GM18507 (cell line): Measurements from ENCODE around the gene ADARB1.

Experiments used
- DNase-seq: peaks from one replicate; pipeline ENCODE4 v3.0.0; 2011; ENCODE audit warnings: low read depth; ENCODE audit not compliant: insufficient read length; ENCODE audit errors: extremely low spot score
- FAIRE-seq: peaks from 2 replicates; lab custom pipeline; 2011; peaks lifted over from hg19 to GRCh38; lab: Jason Lieb, UNC

Gene ADARB1

DNA sequence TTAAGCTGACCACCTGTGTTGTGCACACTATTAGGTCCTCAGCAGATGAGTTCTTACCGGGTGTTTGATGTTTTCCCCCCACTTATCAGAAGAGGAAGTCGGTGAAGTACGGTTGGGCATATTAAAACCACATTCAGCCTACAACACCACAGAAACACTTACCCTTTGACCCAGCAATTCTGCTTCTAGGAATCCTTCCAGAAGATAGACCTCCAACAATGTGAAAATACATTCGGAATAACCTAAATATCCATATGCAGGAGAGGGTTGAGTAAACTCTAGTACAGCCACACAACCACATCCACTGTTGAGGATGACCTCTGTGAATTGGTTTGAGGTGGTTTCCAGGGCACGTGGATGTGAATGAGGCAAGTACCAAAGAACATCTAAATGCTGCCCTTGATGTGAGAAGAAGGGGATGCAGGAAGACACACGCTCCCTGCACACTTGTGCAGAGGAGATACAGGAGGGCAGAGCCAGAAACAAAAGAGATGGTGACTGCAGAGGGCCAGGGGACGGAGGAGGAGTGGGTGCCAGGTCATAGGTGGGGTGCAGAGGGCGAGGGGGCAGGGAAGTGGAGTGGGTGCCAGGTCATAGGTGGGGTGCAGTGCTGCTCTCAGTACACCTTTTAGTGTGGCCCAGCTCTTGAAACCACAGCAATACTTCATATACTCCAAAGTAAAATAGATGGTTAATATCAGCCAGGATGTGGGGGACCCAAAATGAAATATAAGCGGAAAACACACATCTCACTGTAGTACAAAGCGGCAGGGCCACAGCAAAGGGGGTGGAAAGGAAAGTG is 12.8 kb downstream of the ADARB1 start:
- DNase-seq (no peak), FAIRE-seq (no peak)

DNA sequence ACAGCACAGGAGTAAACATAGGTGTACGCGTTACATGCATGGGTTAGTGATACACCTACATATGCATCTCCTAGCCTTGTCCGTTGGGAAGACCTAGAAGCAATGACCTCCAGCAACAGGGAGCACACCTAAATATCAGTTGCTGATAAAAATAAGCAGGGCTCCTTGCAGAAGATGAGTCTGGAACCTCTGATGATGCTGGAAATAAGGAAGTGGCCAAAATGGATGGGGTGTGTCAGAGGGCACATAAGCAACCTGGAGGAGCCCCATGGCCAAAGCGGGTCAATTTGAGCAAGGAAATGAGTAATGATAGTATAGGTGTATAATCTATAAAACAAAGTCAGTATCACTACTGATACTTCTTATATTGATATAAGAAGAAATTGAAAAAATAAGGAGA is 13.7 kb downstream of the ADARB1 start:
- DNase-seq = no peak
- FAIRE-seq = no peak

DNA sequence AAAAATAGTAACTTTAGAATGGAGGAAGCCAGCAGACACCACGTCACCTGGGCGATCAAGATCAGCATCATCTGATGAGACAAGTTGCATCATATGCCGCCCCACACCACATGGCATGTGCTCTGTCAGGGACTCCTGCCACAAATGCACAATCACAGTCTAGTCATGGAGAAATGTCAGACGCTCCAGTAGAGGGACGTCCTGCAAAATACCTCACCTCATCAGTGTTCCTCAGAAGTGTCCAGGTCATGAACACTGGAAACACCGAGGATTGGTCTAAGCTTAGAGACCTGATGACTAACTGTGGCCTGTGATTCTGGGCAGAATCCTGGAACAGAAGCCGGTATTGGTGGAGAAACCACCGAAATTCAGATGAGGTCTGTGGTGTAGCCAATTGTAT is 14.3 kb downstream of the ADARB1 start:
- DNase-seq (no peak), FAIRE-seq (no peak)

DNA sequence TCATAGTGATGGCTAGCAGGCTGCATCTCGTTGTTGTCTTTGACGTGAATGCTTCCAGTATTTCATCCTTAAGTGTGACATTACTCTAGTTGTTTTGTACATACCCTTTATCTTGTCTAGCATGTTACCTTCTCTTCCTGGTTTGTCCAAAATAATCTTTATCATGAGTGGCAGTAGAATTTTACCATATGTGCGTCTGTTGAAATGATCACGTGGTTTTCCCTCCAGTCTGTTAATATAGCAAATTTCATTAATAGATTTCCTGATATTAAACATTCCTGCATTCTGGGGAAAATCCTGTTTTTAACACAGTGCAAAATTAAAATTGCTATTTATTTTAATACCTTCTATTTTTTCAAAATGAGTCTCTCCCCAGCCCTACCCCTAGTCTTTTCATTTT is 15.6 kb downstream of the ADARB1 start:
- no peak for FAIRE-seq
- DNase-seq = no peak

DNA sequence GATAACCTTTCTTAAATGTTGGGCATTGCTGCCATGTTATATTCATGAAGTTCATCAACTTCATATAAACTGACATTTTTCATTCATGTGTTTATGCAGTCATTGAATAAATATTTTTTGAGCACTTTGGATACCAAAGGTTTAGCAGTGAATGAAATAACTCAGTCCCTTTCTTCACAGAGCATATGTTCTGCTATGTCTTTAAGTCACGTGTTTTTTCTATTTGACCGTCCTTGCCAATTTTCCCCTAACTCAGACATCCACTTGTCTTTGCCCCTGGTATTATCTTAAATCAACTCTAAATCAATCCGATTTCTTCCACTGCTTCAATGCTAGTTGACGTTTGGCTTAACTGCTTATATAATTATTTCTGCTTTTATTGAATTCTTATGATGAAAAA is 16.6 kb downstream of the ADARB1 start:
- FAIRE-seq (no peak), DNase-seq (no peak)

DNA sequence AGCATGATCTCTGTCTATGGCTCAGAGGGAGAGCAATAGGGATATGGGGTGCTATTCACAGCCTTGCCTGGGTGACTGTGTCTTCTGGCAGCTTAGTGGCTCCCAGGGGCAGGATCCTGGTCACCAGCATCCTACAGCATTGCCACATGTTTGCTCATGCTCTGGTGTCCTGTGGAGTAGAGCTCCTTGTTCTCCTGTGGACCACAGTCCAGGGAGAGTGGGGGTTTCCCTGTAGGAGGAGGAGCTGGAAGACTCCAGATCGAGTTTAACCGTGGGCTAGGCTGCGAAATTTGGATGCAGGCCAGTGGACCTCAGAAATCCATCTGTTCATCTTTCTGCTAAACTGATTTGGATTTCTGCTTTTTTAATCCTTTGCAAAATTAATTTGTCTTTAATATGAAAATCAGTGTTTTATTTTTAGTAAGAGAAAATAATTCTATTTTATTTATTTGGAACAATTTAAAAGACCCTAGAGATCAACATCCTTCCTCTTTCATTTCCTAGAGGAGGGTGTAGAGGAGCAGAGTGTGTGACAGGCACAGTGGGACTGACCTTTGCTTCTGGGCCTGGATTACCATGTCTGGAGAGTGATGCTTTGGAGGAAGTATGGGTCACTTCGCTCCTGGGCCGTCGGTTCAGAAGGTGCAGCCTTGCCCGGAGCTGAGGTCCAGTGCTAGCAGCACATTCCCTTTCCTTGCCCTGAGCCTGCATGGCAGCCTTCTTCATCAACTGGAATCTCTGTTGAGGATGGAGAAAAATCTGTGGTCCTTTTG is 17.4 kb downstream of the ADARB1 start:
- no peak for FAIRE-seq
- no peak for DNase-seq

DNA sequence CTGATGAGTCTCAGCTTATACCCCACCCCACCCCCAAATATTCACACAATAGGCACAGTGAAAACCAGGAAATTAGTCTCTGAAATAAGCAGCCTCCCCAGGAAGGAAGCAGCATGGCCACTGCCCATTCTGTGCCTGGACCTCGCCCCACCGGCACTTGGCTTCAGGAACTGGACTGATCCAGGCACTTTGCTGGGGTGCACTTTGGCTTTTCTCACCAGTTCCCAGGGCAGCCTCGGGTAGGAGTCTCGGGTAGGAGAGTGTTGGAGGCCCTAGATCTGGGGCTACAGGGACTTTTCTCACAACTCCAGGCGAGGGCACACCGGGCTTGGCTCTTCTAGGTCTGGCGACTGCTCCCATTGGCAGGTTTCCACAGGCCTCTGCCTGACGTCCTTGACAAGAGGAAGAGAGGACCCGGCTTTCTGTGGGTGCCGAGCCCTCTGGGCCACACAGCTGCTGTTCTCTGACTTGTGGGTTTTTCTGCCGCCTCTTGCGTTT is 18.7 kb downstream of the ADARB1 start:
- no peak for DNase-seq
- no peak for FAIRE-seq

DNA sequence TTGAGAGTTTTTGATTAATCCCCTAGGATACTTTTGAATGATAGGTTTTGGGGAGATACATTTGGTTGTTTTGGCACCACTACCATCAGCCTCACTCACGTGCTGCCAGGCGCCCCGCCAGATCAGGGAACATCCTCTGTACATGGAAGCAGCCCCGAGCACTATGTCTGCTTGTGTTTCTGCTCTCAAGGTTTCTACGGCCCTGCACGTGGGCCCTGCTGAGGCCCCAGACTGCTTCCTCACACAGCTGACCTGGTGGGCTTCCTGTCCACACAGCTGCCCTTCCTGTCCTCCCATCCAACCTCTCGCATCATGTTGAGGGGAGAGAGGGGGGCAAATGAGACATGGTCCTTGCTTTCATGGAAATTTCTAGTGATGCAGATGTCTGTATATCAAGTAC is 20.0 kb downstream of the ADARB1 start:
- DNase-seq (no peak), FAIRE-seq (no peak)

DNA sequence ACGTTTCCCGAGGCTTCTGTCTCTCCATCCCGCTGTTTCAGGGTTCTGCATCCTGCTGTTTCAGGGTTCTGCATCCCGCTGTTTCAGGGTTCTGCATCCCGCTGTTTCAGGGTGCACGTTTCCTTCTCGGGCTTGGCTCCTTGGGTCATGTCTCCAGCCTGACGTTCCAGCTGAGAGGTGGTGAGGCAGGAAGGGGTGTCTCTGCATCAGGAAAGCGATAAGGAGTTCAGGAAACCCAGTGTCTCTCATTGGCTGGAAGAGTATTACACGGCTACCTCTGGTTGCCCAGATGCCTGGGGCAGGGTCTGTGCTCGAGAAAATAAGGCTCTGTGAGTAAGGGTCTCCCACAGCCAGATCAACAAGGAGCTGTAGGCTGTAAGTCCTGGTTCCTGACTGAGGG is 21.1 kb downstream of the ADARB1 start:
- DNase-seq (no peak), FAIRE-seq (no peak)

DNA sequence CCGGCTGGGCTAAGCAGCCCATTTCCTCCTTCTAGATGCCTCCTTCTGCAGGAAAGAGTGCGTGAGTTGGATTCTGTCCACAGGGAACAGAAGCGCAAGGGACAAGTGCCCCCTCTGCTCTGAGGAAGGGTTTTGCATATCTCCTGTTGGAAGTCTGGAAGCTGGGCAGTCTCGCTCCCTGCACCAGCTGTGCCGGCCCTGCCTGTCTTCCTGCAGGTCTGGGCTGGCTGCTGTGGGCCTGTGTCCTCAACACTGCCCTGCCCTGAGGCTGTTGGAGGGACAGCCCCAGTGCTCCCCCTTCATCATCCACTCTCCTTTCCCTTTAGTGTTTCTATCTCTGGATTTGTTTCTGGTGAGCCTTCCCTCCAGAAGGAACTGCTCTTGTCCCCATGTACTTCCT is 21.8 kb downstream of the ADARB1 start:
- no peak for FAIRE-seq
- DNase-seq = no peak

DNA sequence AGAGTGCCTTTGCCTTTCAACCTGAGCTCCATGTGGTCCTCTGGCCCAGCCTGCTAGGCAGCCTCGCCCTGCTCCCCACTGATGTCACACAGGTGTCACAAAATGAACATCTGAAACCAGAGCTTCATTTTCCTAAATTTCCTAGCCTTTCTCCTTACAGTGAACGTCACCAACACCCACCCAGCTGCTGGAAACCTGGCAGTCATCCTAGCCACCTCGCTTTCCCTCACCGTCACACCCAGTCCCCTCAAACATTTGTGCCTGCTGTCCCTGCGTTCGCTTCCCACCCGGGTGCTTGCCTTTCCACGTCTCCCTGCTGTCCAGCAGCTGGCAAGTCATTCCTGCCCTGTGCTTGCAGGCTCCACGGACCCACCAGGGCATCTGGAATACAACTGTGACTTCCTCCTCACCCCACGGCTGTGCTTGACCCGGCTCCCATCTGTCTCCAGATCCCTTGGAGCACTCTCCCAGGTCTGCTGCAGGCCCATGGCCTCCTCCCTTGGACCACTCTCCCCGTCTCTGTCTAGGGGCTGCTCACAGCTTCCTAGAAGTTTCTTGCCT is 23.5 kb downstream of the ADARB1 start:
- FAIRE-seq = no peak
- DNase-seq = no peak

DNA sequence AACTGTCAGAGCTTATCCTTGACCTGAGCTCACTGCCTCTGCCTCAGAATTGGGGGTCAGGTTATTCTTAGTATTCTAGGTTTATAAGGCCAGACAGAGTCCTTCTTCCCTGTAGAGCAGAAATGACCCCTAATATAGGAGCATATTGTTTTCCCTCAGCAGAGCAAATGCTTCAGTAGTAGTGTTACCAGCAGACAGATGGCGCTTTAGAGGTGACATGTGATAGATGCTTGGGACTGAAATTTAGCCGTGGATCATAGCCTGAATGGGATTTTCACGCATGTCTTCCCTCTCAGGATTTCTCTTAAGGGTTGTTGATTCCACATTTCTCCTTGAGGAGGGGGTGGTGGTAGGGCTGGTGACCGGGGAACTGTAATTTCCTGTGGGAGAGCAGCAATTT is 24.5 kb downstream of the ADARB1 start:
- DNase-seq (no peak), FAIRE-seq (peak; percentile 35)

DNA sequence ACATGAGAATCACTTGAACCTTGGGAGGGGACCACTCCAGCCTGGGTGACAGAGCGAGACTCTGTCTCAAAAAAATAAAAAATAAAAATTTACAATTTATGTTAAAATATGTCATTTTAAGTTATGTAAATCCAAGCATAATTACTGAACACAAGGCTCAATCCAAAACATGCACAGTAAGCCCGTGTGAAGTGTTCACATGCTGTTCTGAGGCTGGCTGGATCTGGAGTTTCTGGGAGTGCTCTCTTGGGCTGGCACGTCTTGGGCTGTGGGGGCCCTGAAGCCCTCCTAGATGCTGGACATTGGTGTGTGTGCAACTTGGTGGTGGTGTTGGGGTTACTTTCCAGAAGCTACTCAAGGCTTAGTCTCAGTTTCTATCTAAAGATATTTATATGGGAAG is 25.2 kb downstream of the ADARB1 start:
- no peak for FAIRE-seq
- no peak for DNase-seq

DNA sequence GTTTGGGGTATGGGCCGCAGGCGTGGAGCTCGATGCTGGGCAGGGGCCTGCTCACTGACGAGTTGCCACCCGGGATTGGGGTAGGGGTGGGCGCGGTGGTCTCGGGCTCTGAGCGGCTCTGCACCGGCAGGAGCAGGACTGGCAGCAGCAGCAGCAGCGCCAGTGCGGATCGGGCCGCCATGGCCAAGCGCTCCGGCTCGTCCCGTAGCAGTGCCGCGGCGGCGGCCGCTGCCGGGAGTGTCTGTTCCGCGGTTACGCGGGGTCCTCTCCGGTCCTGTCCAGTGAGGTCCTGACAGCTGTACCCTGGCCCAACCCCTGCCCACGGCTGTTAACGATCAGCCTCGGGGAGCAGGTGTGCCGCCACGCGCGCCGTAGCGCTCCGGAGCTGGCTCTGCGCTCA is 26.5 kb downstream of the ADARB1 start:
- FAIRE-seq (no peak), DNase-seq (no peak)

DNA sequence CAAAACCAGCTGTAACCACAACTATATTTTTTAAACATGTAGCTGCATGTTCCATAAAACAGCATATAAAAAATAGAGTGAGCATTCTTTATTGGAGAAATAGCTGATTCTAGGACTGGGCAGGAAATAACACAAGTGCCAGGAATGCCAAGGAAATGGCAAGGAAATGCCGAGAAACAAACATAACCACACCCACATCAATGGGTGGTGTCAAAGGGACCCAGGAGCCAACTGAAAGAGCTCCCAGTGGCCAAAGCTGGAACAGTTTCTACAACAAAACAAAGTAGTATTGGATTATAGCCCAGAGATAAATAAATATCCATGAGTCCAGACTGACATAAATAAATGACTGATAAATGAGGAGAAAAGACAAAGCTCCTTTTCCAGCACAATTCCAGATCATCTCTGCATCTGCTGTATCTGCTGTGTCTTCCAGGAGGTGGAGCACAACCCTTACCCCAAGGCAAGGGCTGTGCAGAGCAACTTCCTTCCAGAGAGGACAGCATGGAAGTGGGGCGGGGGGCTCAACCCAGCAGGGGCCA is 28.1 kb downstream of the ADARB1 start:
- DNase-seq (no peak), FAIRE-seq (no peak)

DNA sequence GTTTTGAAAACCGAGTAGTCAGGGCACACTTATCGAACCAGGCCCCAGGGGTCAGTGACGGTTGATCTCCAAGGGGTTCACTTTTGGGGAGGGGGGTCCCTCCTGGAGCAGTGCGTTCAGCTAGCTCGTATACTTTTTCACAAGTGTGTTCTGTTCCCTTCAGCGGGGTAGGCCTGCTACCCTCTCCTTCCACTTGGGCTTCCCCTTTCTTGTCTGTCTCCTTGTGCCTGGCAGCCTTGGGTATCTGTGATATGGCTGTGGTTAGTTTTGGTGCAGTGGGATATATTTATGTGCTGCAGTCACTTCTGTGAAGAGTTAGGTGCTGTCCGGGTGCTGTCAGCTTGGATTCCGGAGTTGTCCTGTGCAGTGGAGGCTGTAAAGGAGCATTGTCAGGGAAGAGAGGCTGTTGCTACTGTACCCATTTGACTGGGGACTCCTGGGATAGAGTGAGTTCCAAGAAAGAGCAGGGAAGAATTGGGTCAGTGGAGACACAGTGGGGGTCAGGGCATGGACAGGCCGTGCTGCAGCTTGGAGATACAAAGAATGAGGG is 29.7 kb downstream of the ADARB1 start:
- no peak for DNase-seq
- no peak for FAIRE-seq

DNA sequence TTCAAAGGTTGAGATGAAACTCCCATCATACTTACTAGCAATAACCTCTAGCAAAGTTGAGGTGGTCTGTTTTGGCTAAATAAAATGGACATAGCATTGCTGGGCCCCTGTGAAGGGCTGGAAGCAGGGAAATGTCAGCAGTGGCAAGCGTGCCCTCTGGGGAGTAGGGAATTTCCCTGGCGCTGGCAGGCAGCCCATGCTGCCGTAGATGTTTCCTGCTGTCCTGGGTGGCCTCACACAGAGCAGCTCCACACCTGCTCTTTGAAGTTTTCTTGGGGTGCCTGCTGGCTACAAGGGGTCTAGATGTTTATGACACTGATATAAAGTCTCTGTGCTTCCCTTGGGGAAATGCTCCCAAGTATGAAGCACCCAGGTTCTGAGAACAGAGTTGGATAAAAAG is 30.2 kb downstream of the ADARB1 start:
- no peak for FAIRE-seq
- DNase-seq = no peak

DNA sequence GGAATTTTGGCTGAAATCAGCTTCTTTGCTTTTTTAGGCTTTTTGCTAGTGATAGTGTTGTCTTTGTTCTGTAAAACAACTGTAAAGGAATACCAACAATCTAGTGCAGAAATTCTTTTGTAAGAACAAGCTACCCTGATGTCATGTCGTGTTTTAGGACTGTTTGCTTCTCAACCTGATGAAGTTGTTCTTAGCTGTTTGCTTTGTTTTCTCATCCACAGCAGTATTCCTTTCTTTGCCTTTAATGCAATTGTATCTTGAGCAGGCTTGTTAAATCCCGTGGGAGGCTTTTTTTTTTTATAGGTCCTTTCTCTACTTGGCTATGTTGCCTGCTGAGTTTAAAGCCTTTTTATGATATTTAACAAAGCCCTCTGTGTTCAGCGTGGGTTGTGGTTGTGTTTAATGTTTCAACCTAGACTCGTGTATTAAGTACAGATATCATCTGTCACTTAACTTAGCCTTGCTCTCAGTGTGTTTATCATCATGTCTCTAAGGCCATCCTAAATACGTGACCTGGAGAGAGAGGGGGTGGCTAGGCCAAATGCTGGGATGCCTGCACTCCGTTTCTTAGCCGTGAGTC is 31.6 kb downstream of the ADARB1 start:
- no peak for DNase-seq
- no peak for FAIRE-seq

DNA sequence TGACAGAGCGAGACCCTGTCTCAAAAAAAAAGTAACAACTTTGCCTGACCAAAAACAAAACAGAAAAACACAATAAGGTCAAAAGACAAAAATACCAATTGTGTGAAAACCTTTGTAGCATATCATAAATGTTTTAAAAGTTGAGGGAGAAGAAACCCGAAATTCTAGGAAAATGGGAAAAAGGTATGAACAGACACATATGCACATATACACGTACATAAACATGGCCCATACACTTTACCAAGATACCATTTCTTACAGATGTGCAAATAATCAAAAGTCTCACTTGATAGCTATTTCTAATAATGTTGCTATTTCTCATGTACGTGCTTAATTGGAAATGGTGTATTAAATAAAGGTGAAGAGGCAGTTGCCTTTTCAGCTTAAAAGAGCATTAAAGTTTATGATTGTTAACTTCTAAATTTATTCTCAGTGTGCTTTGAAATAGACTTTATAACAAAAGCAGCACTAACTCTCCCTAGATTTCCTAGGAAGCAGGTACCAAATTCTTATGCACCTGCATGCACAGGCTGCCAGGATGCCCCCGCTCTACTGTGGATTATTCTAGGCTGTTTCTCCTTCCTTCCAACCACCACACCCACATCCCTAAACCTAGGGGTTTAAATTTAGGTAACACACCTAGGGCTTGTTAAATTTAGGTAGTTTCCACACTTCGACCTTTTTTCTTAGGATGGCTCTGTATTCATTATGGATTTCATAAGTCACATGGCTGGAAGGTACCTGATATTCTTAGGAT is 33.8 kb downstream of the ADARB1 start:
- FAIRE-seq (no peak), DNase-seq (no peak)
